ENCODE data around the gene SOX3.

The SOX3 gene

GRCh38 chrX:140504371-140505324, at the start of gene SOX3:
TSS of gene SOX3 (minus strand) at chrX:140505069. CDS start at chrX:140505060, 9 bp downstream.
- Histone ChIP-seq H2AFZ (ENCODE audit: low read depth, low read length) (no peak within 1 kb of the TSS), H3K4me3 (ENCODE audit: low read length) (peak within 1 kb of the TSS; percentile 70), H3K27me3 (ENCODE audit: insufficient read depth, low read length) (peaks cover 3% of the 10 kb centered on the region), H3K4me1 (ENCODE audit: insufficient read depth, low read length) (peaks cover 16% of the 10 kb centered on the region), H3K9me3 (ENCODE audit: low read length) (no peaks in the 10 kb centered on the region), H3K36me3 (ENCODE audit: insufficient read depth, low read length) (no peaks in the 10 kb centered on the region)

DNA sequence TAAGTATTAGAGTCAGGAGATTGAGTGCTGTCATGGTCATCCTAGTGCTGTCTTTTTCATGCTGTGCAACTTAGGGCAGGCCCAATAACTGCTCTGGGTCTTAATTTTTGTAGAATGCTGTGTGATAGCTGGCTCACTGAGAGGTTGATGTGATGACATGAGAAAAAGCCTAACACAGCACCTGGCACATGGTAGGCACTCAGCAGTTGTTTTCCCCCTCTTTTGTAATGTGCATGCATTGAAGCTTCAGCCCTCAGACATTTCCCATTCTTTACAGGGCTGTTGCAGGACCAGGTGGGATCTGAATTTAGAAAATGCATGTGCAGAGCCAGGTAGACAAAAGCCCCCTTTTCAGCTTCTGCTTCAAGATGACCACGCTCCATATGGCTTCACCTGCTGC, 44.1 kb upstream of the SOX3 start:
- Histone ChIP-seq H3K4me3 (ENCODE audit: low read length) (no peak overlapping the region), H3K27me3 (ENCODE audit: insufficient read depth, low read length) (peaks cover 8% of the 10 kb centered on the region), H3K4me1 (ENCODE audit: insufficient read depth, low read length) (no peaks in the 10 kb centered on the region)

DNA sequence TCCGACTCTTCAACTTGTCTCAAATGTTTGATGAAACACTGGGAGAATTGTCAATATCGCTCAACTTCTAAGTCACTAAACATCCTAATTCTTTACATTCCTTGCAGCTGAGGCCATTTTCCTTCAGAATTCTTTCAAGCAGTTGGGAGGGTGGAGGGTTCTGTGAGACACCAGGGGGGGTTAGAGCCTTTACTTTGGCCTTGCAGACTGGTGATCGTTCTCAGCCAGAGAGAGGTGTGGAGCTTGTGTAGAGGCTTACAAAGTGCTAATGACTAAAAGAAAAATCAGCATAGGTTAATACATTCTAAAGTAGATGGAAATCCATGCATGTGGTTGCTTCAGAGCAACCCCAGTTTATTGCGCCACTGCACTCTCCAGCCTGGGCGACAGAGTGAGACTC, 21.3 kb upstream of the SOX3 start:
- Histone ChIP-seq H3K4me3 (ENCODE audit: low read length) (no peak overlapping the region), H3K9me3 (ENCODE audit: low read length) (no peaks in the 10 kb centered on the region), H3K27me3 (ENCODE audit: insufficient read depth, low read length) (peaks cover 12% of the 10 kb centered on the region), H2AFZ (ENCODE audit: low read depth, low read length) (no peak overlapping the region), H3K4me1 (ENCODE audit: insufficient read depth, low read length) (no peaks in the 10 kb centered on the region), H3K36me3 (ENCODE audit: insufficient read depth, low read length) (no peaks in the 10 kb centered on the region)

More for the DNA sequence above, 44.1 kb upstream of the SOX3 start:
- no peaks in the 10 kb centered on the region for H3K36me3 ChIP-seq (ENCODE audit: insufficient read depth, low read length)
- H2AFZ ChIP-seq (ENCODE audit: low read depth, low read length), result no peak overlapping the region
- H3K9me3 ChIP-seq (ENCODE audit: low read length), result no peaks in the 10 kb centered on the region

GRCh38 chrX:140525448-140525847, 20.6 kb upstream of the SOX3 start:
- Histone ChIP-seq H3K4me1 (ENCODE audit: insufficient read depth, low read length) (no peaks in the 10 kb centered on the region), H3K9me3 (ENCODE audit: low read length) (no peaks in the 10 kb centered on the region), H3K27me3 (ENCODE audit: insufficient read depth, low read length) (peaks cover 13% of the 10 kb centered on the region), H3K4me3 (ENCODE audit: low read length) (no peak overlapping the region), H2AFZ (ENCODE audit: low read depth, low read length) (no peak overlapping the region), H3K36me3 (ENCODE audit: insufficient read depth, low read length) (no peaks in the 10 kb centered on the region)

- Histone ChIP-seq H3K36me3 (ENCODE audit: insufficient read depth, low read length) (no peaks in the 10 kb centered on the region), H3K4me3 (ENCODE audit: low read length) (no peak overlapping the region), H2AFZ (ENCODE audit: low read depth, low read length) (no peak overlapping the region), H3K27me3 (ENCODE audit: insufficient read depth, low read length) (peaks cover 12% of the 10 kb centered on the region), H3K9me3 (ENCODE audit: low read length) (no peaks in the 10 kb centered on the region), H3K4me1 (ENCODE audit: insufficient read depth, low read length) (no peaks in the 10 kb centered on the region)
Measured at GRCh38 chrX:140524556-140524955, 19.7 kb upstream of the SOX3 start.

GRCh38 chrX:140521393-140521792, 16.5 kb upstream of the SOX3 start:
- Histone ChIP-seq H2AFZ (ENCODE audit: low read depth, low read length) (no peak overlapping the region), H3K36me3 (ENCODE audit: insufficient read depth, low read length) (no peaks in the 10 kb centered on the region), H3K9me3 (ENCODE audit: low read length) (no peaks in the 10 kb centered on the region), H3K27me3 (ENCODE audit: insufficient read depth, low read length) (peaks cover 12% of the 10 kb centered on the region), H3K4me1 (ENCODE audit: insufficient read depth, low read length) (no peaks in the 10 kb centered on the region), H3K4me3 (ENCODE audit: low read length) (no peak overlapping the region)

DNA sequence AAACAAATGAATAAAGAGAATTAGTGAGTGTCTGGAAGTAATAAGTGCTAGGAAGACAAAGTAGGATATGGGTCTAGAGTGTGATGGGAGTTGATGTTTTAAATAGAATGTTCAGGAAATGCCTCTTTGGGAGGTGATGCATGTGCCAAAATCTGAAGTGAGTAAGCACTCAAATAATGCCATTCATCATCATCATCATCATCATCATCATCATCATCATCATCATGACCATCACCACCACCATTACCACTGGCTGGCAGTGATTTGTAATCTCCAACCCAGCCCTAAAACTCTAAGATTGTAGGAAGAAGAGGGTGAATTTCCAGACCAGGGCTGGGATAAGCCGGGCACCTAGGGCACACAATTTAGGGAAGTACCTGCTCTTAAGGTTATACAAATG, 9.7 kb upstream of the SOX3 start:
- no peak overlapping the region for H2AFZ ChIP-seq (ENCODE audit: low read depth, low read length)
- H3K4me1 ChIP-seq (ENCODE audit: insufficient read depth, low read length), result no peaks in the 10 kb centered on the region
- no peak overlapping the region for H3K4me3 ChIP-seq (ENCODE audit: low read length)
- no peaks in the 10 kb centered on the region for H3K9me3 ChIP-seq (ENCODE audit: low read length)
- no peaks in the 10 kb centered on the region for H3K36me3 ChIP-seq (ENCODE audit: insufficient read depth, low read length)
- H3K27me3 ChIP-seq (ENCODE audit: insufficient read depth, low read length), result peaks cover 7% of the 10 kb centered on the region

- H3K27me3 ChIP-seq (ENCODE audit: insufficient read depth, low read length), result peaks cover 9% of the 10 kb centered on the region
Measured at GRCh38 chrX:140510895-140511295, 6.0 kb upstream of the SOX3 start.

DNA sequence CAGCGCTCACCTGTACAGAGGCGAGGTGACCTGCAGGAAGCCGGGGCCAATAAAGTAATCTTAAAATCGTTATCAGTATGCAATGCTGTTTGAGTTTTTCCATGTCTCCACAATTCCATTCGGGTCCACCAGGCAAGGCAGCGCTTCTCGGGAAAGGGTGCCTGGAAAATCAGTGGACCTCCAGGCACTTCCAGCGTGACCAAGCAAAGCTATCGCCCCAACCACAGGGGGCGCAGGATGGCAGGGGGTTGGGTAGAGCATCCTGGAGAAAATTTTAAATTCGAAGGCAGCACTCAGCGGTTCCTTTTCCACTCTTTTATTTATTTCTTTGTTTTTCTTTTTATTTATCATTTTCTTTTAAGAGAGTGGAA, 5.4 kb upstream of the SOX3 start:
- Histone ChIP-seq H2AFZ (ENCODE audit: low read depth, low read length) (no peak overlapping the region), H3K9me3 (ENCODE audit: low read length) (no peaks in the 10 kb centered on the region), H3K4me1 (ENCODE audit: insufficient read depth, low read length) (peaks cover 5% of the 10 kb centered on the region), H3K36me3 (ENCODE audit: insufficient read depth, low read length) (no peaks in the 10 kb centered on the region), H3K27me3 (ENCODE audit: insufficient read depth, low read length) (peaks cover 9% of the 10 kb centered on the region), H3K4me3 (ENCODE audit: low read length) (no peak overlapping the region)

More at GRCh38 chrX:140510895-140511295, 6.0 kb upstream of the SOX3 start:
- no peak overlapping the region for H2AFZ ChIP-seq (ENCODE audit: low read depth, low read length)
- no peaks in the 10 kb centered on the region for H3K36me3 ChIP-seq (ENCODE audit: insufficient read depth, low read length)
- H3K4me3 ChIP-seq (ENCODE audit: low read length), result no peak overlapping the region
- peaks cover 5% of the 10 kb centered on the region for H3K4me1 ChIP-seq (ENCODE audit: insufficient read depth, low read length)
- H3K9me3 ChIP-seq (ENCODE audit: low read length), result no peaks in the 10 kb centered on the region

DNA sequence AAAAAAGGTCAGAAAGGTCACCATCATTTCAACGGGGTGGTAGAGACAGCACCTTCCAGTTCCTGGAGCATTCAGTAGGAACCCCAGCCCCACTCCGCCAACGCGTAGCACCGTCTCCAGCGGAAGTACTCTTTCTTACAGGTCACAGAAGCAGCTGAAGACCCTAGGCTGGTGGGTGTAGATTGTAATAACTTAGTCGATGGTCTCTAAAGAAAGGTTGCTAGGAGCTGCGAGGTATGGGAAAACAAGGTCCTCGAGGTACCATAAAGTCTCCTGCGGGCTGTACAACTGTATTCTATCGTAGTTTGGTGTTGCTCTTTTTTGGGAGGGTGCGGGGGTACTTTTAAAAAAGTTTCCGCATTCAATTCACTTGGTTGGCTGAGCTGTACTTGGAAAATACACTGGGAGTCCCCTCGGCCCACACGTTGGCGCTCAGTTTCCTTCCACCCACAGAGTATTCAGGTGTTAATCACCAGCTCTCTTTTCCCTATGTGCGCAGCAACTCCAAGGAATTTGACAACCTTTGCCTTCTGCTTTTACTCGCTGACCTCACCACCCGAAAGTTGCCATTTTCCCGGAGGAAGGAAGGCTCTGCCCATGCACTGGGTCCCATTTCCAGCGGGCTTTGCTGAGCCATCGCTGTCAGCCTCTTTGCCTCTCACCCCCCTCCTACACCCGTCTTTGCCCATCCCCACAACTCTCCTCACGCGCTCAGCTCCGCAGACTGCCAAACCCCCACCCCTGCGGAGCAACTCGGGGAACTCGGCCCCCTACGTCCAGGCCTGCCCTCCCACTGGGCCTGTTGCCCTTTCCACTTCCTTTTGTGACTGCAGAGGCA, 4.8 kb upstream of the SOX3 start:
- peaks cover 9% of the 10 kb centered on the region for H3K27me3 ChIP-seq (ENCODE audit: insufficient read depth, low read length)
- H3K36me3 ChIP-seq (ENCODE audit: insufficient read depth, low read length), result no peaks in the 10 kb centered on the region
- H3K4me1 ChIP-seq (ENCODE audit: insufficient read depth, low read length), result peaks cover 5% of the 10 kb centered on the region
- no peak overlapping the region for H3K4me3 ChIP-seq (ENCODE audit: low read length)
- no peaks in the 10 kb centered on the region for H3K9me3 ChIP-seq (ENCODE audit: low read length)
- no peak overlapping the region for H2AFZ ChIP-seq (ENCODE audit: low read depth, low read length)

DNA sequence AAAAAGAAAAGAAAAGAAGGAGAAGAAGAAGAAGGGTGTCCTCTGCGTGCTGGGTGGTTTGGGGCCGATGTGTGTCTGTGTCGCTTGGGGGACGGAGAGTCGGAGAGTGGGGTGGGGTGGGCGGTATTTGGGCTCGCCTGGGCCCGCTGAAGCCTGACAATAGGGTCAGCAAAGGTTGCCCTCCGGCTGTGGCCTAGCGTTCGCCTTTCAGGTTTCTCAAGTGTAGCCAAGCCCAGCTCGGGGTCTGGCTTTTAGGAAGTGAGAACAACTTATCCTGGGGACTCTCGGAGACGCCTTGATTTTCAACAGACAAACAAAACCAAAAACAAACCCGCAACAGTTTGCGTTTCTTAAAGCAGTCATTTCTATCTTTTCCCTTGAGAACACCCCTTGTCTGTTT, 4.1 kb upstream of the SOX3 start:
- peaks cover 9% of the 10 kb centered on the region for H3K27me3 ChIP-seq (ENCODE audit: insufficient read depth, low read length)

DNA sequence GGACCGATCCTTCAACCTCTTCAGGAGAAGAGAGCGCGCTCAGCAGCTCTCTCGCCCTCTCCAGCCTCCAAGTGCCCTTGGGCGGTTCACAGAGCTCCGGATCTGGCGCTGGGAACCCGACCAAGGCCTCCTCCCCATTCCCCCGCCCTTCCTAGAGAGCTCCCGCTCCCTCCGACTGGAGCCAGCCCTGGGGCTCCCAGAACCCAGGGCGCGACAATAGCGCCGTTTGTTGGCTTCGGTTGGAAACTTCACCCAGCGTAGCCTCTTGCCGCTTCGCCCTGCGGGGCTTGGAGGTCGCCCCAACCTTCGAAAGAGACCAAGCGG, 3.1 kb upstream of the SOX3 start:
- Histone ChIP-seq H3K27me3 (ENCODE audit: insufficient read depth, low read length) (peaks cover 9% of the 10 kb centered on the region), H3K4me3 (ENCODE audit: low read length) (peak overlapping the region; percentile 70), H3K36me3 (ENCODE audit: insufficient read depth, low read length) (no peaks in the 10 kb centered on the region), H3K9me3 (ENCODE audit: low read length) (no peaks in the 10 kb centered on the region), H3K4me1 (ENCODE audit: insufficient read depth, low read length) (peaks cover 5% of the 10 kb centered on the region), H2AFZ (ENCODE audit: low read depth, low read length) (no peak overlapping the region)

More for the DNA sequence above, 4.1 kb upstream of the SOX3 start:
- peaks cover 5% of the 10 kb centered on the region for H3K4me1 ChIP-seq (ENCODE audit: insufficient read depth, low read length)
- H3K9me3 ChIP-seq (ENCODE audit: low read length), result no peaks in the 10 kb centered on the region
- H2AFZ ChIP-seq (ENCODE audit: low read depth, low read length), result no peak overlapping the region
- no peak overlapping the region for H3K4me3 ChIP-seq (ENCODE audit: low read length)
- H3K36me3 ChIP-seq (ENCODE audit: insufficient read depth, low read length), result no peaks in the 10 kb centered on the region

All from neuron (in vitro differentiated cells).